ENCODE results near the gene INPP1. TPM values are rescaled to one million over a fixed set of nuclear protein-coding genes. Genes with fewer than 3 reads are reported as not detected.
A peak's percentile ranks its signal among the peaks of the same experiment; 100 is the strongest.

INPP1 gene
- total RNA-seq, 4 donors from 2014 or later, result 5.6 to 9.9 (median 8.0) TPM

- Histone ChIP-seq H3K4me3 (no peak overlapping the region), H3K27ac (no peak overlapping the region), H3K36me3 (peaks cover 0 to 7% of the 10 kb centered on the region in 2 donors), H3K9me3 (no peaks in the 10 kb centered on the region), H3K27me3 (no peaks in the 10 kb centered on the region), H3K4me1 (peaks cover 18 to 30% of the 10 kb centered on the region in 2 donors)
- TF ChIP-seq POLR2A (IDR thresholded peaks at IDR 0.05) (no peak), CTCF (IDR thresholded peaks at IDR 0.05 in 4 of 5, conservative IDR thresholded peaks at IDR 0.05 in 1 of 5) (no peak)
- intact Hi-C loops (cut with DNase I; ENCODE audit: low total_unique reads) (loop anchor here (5.0 to 10.0 kb wide), 3 partner anchors 133 to 530 kb away; partner anchors contain the start of genes ORMDL1 and PMS1), in situ Hi-C loops (cut with MboI; ENCODE audit: low sequenced_read_pairs in 4 of 4) (no loop called here)
- DNase-seq (no peak), ATAC-seq (no peak)
These were observed 28.1 kb upstream of the INPP1 start for GRCh38 chr2:190315273-190315672.

- Histone ChIP-seq H3K4me1 (peaks cover 14 to 19% of the 10 kb centered on the region in 2 donors), H3K9me3 (no peaks in the 10 kb centered on the region), H3K36me3 (no peaks in the 10 kb centered on the region), H3K4me3 (peak overlapping the region; percentile 62 to 81 (median 70)), H3K27me3 (no peaks in the 10 kb centered on the region), H3K27ac (peak overlapping the region; percentile 83 to 91 (median 89))
- no peak for TF ChIP-seq POLR2A (IDR thresholded peaks at IDR 0.05)
- no peak for TF ChIP-seq CTCF (IDR thresholded peaks at IDR 0.05 in 4 of 5, conservative IDR thresholded peaks at IDR 0.05 in 1 of 5)
- DNase-seq, result no peak
- no peak for ATAC-seq
- intact Hi-C loops (cut with DNase I; ENCODE audit: low total_unique reads), result loop anchor here (2.0 to 10.0 kb wide), 5 partner anchors 24 to 534 kb away; partner anchors contain the start of genes INPP1, ORMDL1 and PMS1
- in situ Hi-C loops (cut with MboI; ENCODE audit: low sequenced_read_pairs in 4 of 4), result no loop called here
These were observed 24.9 kb upstream of the INPP1 start for GRCh38 chr2:190318514-190318913.

- intact Hi-C loops (cut with DNase I; ENCODE audit: low total_unique reads) (loop anchor here (2.0 to 10.0 kb wide), 5 partner anchors 24 to 534 kb away; partner anchors contain the start of genes INPP1, ORMDL1 and PMS1), in situ Hi-C loops (cut with MboI; ENCODE audit: low sequenced_read_pairs in 4 of 4) (no loop called here)
- no peaks in the 10 kb centered on the region for H3K27me3 ChIP-seq
- DNase-seq, result no peak
- ATAC-seq, result peak; percentile 29 to 32
- H3K4me3 ChIP-seq, result peak overlapping the region; percentile 62 to 81 (median 70)
- H3K27ac ChIP-seq, result peak overlapping the region; percentile 83 to 91 (median 89)
- H3K9me3 ChIP-seq, result no peaks in the 10 kb centered on the region
- no peaks in the 10 kb centered on the region for H3K36me3 ChIP-seq
- H3K4me1 ChIP-seq, result peaks cover 14 to 19% of the 10 kb centered on the region in 2 donors
- TF ChIP-seq CTCF (IDR thresholded peaks at IDR 0.05 in 4 of 5, conservative IDR thresholded peaks at IDR 0.05 in 1 of 5) (no peak), POLR2A (IDR thresholded peaks at IDR 0.05) (no peak)
These were observed 24.3 kb upstream of the INPP1 start for GRCh38 chr2:190318931-190319554.

GRCh38 chr2:190319555-190320498 is 23.6 kb upstream of the INPP1 start, which contains the start of gene HIBCH:
HIBCH (minus strand) TSS chr2:190319826; CDS start chr2:190319750, 76 bp downstream.
- in situ Hi-C loops (cut with MboI; ENCODE audit: low sequenced_read_pairs in 4 of 4) (loop anchor here in 2 of 4 donors (10.0 kb wide), 2 partner anchors 55 to 215 kb away; partner anchors contain the start of gene NEMP2 (in 1 of the 2)), intact Hi-C loops (cut with DNase I; ENCODE audit: low total_unique reads) (loop anchor here (2.0 to 10.0 kb wide), 5 partner anchors 23 to 535 kb away; partner anchors contain the start of genes INPP1, ORMDL1 and PMS1)
- Histone ChIP-seq H3K4me3 (peak within 1 kb of the TSS; percentile 62 to 81 (median 70)), H3K27me3 (no peaks in the 10 kb centered on the region), H3K36me3 (no peaks in the 10 kb centered on the region), H3K4me1 (peaks cover 14 to 19% of the 10 kb centered on the region in 2 donors), H3K9me3 (no peaks in the 10 kb centered on the region), H3K27ac (peak within 1 kb of the TSS; percentile 83 to 91 (median 89))
- peak; percentile 95 to 98 for DNase-seq
- peak; percentile 98 for ATAC-seq
- TF ChIP-seq POLR2A (IDR thresholded peaks at IDR 0.05) (peak; percentile 59 to 76), CTCF (IDR thresholded peaks at IDR 0.05 in 4 of 5, conservative IDR thresholded peaks at IDR 0.05 in 1 of 5) (peak; percentile 40 to 78 (median 49))

Measured in gastrocnemius medialis (tissue), 4 donors.